BE2C (cell line): ENCODE results near the gene SLC47A2.

ENCODE experiments used
- DNase-seq: peaks from one replicate; pipeline ENCODE4 v3.0.0-alpha.2; 2020
- H3K27me3 ChIP-seq: fragments of 250-450 bp; sonication (Bioruptor Pico); 2 replicates; pipeline ENCODE4 v1.5.1; 2020; ENCODE audit warnings: mild to moderate bottlenecking
- H3K36me3 ChIP-seq: fragments of 250-450 bp; sonication (Bioruptor Pico); 2 replicates; pipeline ENCODE4 v1.5.1; 2020; ENCODE audit warnings: mild to moderate bottlenecking
- H3K4me1 ChIP-seq: fragments of 250-450 bp; sonication (Bioruptor Pico); 2 replicates; pipeline ENCODE4 v1.5.1; 2020
- H3K4me3 ChIP-seq: 2 replicates; pipeline ENCODE4 v1.5.1; 2011; ENCODE audit warnings: low read depth, low read length
- H3K9me3 ChIP-seq: fragments of 250-450 bp; sonication (Bioruptor Pico); 2 replicates; pipeline ENCODE4 v1.5.1; 2020
- TF ChIP-seq, protein P1 (sequence below): IDR thresholded peaks from 2 replicates; pipeline ENCODE4 v1.5.1; 2012; ENCODE audit warnings: mild to moderate bottlenecking, low read depth, low read length

Gene SLC47A2

GRCh38 chr17:19647697-19648474, 68.5 kb downstream of the SLC47A2 start:
- H3K27me3 ChIP-seq: no peaks in the 10 kb centered on the region
- H3K9me3 ChIP-seq: no peaks in the 10 kb centered on the region
- TF ChIP-seq, protein P1, sequence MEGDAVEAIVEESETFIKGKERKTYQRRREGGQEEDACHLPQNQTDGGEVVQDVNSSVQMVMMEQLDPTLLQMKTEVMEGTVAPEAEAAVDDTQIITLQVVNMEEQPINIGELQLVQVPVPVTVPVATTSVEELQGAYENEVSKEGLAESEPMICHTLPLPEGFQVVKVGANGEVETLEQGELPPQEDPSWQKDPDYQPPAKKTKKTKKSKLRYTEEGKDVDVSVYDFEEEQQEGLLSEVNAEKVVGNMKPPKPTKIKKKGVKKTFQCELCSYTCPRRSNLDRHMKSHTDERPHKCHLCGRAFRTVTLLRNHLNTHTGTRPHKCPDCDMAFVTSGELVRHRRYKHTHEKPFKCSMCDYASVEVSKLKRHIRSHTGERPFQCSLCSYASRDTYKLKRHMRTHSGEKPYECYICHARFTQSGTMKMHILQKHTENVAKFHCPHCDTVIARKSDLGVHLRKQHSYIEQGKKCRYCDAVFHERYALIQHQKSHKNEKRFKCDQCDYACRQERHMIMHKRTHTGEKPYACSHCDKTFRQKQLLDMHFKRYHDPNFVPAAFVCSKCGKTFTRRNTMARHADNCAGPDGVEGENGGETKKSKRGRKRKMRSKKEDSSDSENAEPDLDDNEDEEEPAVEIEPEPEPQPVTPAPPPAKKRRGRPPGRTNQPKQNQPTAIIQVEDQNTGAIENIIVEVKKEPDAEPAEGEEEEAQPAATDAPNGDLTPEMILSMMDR: no peak
- H3K4me3 ChIP-seq: peak overlapping the region; percentile 77
- no peaks in the 10 kb centered on the region for H3K36me3 ChIP-seq
- H3K4me1 ChIP-seq: no peaks in the 10 kb centered on the region
- DNase-seq: peak; percentile 37

- H3K27me3 ChIP-seq: no peaks in the 10 kb centered on the region
- no peak overlapping the region; the same call in 1 of the 2 replicates for H3K4me3 ChIP-seq
- TF ChIP-seq, protein P1: no peak
- H3K4me1 ChIP-seq: no peaks in the 10 kb centered on the region
- H3K36me3 ChIP-seq: no peaks in the 10 kb centered on the region
- no peak for DNase-seq
- H3K9me3 ChIP-seq: no peaks in the 10 kb centered on the region
These were observed 69.3 kb downstream of the SLC47A2 start for GRCh38 chr17:19646788-19647696.

DNA sequence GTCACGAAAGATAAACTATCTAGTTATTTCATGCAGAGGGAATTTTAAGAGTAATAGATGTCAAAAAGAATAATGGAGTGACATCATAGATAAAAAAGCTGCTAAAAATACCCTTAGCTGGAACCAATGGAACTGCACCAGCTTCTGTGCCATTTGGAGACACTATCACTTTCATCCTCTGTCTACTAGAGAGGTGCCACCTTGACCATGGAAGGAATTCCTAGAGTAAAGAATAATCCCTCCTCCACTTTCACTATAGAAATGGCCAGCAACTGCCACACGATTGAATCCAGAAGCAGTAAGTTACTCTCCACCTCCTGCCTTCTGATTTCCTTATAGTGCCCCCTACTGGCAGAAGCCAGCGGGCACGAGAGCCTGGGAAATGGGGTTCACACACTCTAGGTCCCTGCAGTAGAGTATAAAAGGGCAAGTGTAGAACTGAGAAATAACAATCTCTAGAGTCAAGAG, 70.6 kb downstream of the SLC47A2 start:
- no peaks in the 10 kb centered on the region for H3K36me3 ChIP-seq
- H3K27me3 ChIP-seq: no peaks in the 10 kb centered on the region
- TF ChIP-seq, protein P1: peak; percentile 52
- DNase-seq: peak; percentile 6
- H3K4me3 ChIP-seq: no peak overlapping the region
- H3K9me3 ChIP-seq: no peaks in the 10 kb centered on the region
- H3K4me1 ChIP-seq: no peaks in the 10 kb centered on the region

DNA sequence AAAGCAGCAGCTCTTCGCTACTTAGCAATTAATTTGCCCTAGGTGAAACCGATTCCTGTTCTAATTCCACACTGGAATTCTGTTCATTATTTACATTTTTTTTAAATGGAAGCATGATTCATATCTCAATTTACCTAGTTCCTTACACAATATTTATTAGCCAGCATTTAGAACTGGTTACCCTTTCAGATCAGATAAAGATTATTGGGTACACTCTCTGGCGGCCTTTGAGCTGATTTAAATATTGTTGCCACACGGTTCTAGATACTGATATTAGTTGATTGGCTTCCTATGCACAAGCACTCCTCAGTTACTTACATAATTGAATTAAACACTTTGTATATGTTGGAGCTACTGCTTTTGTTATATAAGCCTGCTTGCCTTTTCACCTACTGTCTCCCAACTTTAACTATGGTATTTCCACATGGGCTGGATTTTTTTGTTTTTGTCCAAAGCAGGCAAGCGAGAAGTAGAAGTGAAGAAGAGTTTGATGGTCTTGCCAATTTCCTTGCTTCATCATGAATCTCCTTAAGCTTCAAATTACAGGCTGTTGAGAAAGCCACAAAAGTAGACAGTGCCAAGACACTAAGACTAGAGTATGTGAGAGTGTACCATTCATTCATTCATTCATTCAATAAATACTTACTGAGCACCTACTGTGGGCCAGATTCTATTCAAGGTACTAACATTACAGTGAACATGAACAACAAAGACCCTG, 71.7 kb downstream of the SLC47A2 start:
- Histone ChIP-seq H3K9me3 (no peaks in the 10 kb centered on the region), H3K36me3 (no peaks in the 10 kb centered on the region), H3K27me3 (no peaks in the 10 kb centered on the region), H3K4me1 (no peaks in the 10 kb centered on the region), H3K4me3 (no peak overlapping the region)
- DNase-seq: no peak
- TF ChIP-seq, protein P1: no peak

DNA sequence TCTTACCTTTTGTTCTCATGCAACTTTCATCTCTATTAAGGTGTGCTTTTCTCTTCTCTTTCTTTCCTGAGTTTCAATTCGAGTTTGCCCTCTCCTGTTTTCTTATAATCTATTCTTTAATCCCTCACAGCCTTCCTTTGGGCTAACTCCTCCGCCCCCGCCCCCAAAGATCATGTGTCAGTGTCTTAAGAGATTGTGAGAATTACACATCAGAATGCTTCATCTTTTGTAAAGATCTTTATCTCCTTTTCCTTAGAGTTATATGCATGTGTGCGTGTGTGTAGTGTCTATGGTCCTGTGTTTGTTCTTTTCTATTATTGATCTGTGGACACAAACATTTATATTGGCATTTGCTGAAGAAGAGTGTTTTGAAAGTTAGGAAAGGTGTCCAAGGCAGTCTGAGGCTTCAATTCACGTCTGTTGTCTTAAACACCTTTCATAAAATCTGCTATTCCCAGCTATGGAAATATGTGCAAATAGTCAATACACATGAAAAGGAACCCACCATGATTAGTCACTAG, 74.0 kb downstream of the SLC47A2 start:
- DNase-seq: no peak
- H3K4me1 ChIP-seq: no peaks in the 10 kb centered on the region
- TF ChIP-seq, protein P1: no peak

More for the DNA sequence above, 74.0 kb downstream of the SLC47A2 start:
- H3K4me3 ChIP-seq: no peak overlapping the region
- no peaks in the 10 kb centered on the region for H3K36me3 ChIP-seq
- H3K27me3 ChIP-seq: no peaks in the 10 kb centered on the region
- H3K9me3 ChIP-seq: no peaks in the 10 kb centered on the region
